ENCODE data around the gene COA1. TPM values are rescaled to one million over a fixed set of nuclear protein-coding genes. Genes with fewer than 3 reads are reported as not detected.

Gene COA1
- total RNA-seq, 1 donor from 2014 or later: 43.7 TPM

DNA sequence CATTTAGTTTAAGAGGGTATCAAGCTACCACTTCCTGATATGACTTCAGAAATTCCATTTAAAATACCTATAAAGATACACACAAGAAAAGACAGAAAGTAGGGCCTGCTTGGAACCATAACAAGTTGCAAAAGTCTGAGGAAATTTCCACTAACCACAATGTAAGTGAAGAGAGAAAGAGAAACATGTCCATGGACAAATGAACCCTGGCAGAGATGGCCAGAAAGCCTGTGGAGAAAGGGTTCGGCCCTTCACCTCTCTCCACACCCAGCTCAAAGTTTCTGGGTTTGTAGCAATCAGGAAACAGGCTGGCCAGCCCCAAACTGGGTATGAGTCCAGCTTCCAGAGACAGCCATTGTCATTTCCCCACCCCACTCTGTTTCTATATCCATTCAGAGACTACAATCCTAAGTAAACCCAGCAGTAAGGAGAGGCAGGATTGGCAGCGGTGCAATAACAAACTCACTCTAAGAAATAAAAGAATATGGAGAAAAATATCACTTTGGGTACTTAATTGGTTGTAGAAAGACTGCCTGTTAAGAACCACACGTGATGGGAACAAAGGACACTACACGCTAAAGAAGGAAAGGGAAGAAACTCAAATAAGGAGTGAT lies 75.3 kb downstream of the COA1 start:
- DNase-seq (ENCODE audit: low read depth): no peak

GRCh38 chr7:43653466-43653865 lies 75.9 kb downstream of the COA1 start:
- no peak for DNase-seq (ENCODE audit: low read depth)

GRCh38 chr7:43652364-43652763 lies 77.0 kb downstream of the COA1 start:
- peak; percentile 38 for DNase-seq (ENCODE audit: low read depth)

DNA sequence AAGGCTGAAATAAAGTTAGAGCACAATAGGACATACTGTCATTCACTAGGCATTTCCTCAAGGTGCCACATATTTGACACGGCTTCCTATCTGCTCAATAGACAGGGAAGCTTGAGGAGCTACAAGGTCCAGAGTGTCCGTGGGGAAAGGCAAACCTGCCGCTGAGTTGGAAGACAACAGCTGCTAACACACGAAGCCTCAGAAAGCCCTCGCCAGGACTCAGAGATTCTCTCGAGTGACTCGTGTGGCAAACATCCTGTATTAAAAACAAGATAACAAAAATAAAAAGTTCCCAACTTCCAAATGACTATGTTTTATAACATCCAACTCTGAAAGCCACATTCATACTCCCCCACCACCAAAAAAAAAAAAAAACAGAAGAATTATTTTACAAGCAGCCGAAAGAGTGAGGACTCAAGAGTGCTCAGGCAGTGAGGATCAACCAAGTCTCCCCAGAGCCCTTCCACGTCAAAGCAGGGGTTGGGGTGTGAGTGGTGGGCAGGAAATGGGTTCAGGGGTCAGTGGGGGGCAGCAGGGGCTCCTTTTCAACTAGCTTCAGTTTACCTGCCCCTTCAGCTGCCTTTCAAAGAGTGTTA lies 78.8 kb downstream of the COA1 start:
- peak; percentile 81 for DNase-seq (ENCODE audit: low read depth)

DNA sequence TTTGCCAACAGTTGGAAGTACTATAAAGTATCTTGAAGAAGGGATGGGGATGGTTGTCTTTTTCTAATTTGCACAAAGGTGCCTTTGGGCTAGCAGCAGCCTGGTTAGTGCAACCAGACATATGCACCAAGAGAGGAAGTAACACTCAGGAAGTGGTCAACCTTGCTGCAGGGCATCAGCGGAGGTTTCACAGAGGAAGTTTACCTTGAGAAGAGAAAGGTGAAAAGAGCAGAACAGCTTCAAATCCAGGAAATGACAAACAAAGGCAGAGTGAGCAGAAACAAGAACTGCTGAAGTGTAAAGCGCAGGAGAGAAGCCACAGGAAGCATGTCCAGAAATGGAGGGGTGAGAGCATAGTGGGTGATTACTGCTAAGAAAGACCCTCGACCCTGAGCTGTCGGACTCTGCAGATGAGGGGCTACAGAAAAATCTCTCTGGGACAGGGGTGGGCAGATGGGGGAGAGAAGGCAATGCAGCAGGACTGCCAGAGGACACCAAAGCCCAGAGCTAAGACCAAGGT lies 79.5 kb downstream of the COA1 start:
- DNase-seq (ENCODE audit: low read depth): peak; percentile 86

DNA sequence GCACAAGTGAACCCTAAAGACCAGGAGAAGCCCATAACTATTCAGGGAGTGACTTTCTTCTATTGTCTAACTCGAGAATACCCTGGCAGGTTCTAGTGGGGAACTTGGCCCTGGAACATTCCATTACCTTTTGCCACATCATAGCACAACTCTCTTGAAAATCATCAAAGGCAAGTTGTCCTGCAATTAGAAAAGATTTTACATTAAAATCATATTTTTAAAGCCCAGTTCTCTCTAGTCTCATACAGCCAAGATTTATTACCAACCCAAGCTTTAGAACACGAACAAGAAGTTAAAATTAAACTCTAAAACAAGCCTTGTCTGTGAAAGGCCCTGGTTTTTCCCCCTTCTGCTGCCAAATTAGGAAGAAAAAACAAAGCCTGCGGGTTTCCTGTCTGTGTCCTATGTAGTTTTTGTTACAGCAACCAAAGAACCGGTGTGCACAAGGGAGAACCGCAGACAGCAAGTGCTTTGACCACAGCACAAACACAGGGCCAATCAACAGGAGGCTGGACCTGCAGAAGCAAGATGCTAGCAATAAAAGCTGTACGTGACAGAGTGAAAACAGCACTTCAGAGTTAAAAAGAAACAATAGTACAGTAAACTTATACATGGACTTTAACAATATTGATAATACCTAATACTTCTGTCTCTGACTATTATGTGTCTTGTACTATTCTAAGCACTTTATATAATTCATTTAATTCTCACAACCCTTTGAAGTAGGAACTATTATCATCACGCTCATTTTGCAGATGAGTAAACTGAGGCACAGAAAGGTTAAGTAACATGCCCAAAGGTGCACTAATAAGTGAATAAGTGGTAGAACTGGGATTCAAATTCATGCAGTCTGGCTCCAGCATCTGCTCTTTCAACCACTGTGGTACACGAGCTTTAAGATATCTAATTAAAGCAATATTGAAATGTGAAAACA lies 80.6 kb downstream of the COA1 start:
- DNase-seq (ENCODE audit: low read depth): peak; percentile 97

DNA sequence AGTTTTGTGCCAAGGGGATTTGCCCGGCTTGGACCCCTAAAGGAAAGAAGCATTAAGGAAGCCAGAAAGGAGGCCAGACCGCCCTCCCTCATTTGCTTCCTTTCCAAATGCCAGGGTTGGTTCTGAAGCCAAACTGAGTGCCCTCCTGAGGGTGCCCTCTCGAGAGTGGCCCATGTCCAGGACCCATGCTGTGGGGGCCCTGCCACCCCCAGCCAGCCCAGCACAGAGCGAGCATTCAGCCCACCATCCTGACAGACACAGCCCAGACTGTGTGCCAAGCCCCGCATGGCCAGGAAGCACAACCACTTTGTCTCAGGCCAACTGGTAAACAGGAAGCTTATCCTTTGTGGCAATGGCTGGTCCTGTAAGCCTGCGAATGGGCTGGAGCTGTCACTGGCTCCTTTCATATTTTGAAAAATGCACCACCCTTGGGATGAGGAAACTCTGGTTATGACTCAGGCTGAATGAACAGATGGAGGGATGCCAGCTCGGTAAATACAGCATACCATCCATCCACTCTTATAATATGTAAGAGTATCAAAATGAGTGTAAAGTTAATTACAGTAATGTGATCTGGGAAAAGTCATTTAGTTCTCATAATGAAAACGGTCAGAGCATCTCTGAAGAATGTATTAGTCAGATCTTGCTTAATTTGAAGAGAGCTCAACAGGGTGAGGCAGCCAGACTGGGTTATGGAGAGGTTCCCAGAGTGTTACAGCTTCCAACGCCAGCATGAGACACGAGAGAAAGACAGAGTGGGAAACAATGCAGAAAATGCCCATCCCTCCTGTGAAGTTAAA lies 81.5 kb downstream of the COA1 start:
- peak; percentile 99 for DNase-seq (ENCODE audit: low read depth)

DNA sequence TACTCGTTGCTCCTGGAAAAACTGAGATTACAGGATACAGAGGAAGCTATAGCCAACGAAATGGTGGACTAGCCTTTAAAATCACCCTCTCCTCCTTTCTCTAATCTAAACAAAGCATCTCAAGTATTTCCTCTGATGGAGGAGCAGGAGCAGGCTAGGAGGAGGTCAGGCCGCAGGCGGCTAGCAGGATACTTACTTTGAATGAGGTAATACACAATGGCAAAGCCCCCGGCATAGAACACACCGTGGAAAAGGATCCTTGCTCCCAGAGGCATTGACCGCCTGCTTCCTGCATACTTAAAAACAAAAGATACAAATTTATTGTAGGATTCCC lies 82.0 kb downstream of the COA1 start:
- no peak for DNase-seq (ENCODE audit: low read depth)

GRCh38 chr7:43646603-43647338 lies 82.6 kb downstream of the COA1 start:
- DNase-seq (ENCODE audit: low read depth): no peak

GRCh38 chr7:43645699-43646226 lies 83.6 kb downstream of the COA1 start:
- no peak for DNase-seq (ENCODE audit: low read depth)

GRCh38 chr7:43643846-43644245 lies 85.5 kb downstream of the COA1 start:
- DNase-seq (ENCODE audit: low read depth): no peak

GRCh38 chr7:43642897-43643630 lies 86.3 kb downstream of the COA1 start:
- no peak for DNase-seq (ENCODE audit: low read depth)

- no peak for DNase-seq (ENCODE audit: low read depth)
Observed at GRCh38 chr7:43640679-43641078, 88.6 kb downstream of the COA1 start.

GRCh38 chr7:43639858-43640491 lies 89.3 kb downstream of the COA1 start:
- DNase-seq (ENCODE audit: low read depth): peak; percentile 96

GRCh38 chr7:43637114-43637806 lies 92.1 kb downstream of the COA1 start:
- peak; percentile 39 for DNase-seq (ENCODE audit: low read depth)

- peak; percentile 75 for DNase-seq (ENCODE audit: low read depth)
Observed at GRCh38 chr7:43636093-43636492, 93.2 kb downstream of the COA1 start.

GRCh38 chr7:43634384-43634783 lies 94.9 kb downstream of the COA1 start:
- DNase-seq (ENCODE audit: low read depth): no peak

GRCh38 chr7:43632746-43633145 lies 96.6 kb downstream of the COA1 start:
- no peak for DNase-seq (ENCODE audit: low read depth)

GRCh38 chr7:43631559-43631958 lies 97.8 kb downstream of the COA1 start:
- DNase-seq (ENCODE audit: low read depth): no peak
